NCI-H1694 (cell line): ENCODE measurements around the gene NEDD4L.
A peak's percentile ranks its signal among the peaks of the same experiment; 100 is the strongest.

Source experiments
- DNase-seq: peaks from one replicate; lab custom pipeline; 2025; lab: John Stamatoyannopoulos, UW

Gene NEDD4L

GRCh38 chr18:58212274-58212673, 168.2 kb downstream of the NEDD4L start:
- no peak for DNase-seq

GRCh38 chr18:58213440-58213839, 169.4 kb downstream of the NEDD4L start:
- DNase-seq, result no peak

GRCh38 chr18:58215011-58215410, 171.0 kb downstream of the NEDD4L start:
- no peak for DNase-seq

- DNase-seq, result no peak
Measured at GRCh38 chr18:58216071-58216481, 172.1 kb downstream of the NEDD4L start.

- DNase-seq, result no peak
Measured at GRCh38 chr18:58217052-58217451, 173.0 kb downstream of the NEDD4L start.

- no peak for DNase-seq
Measured at GRCh38 chr18:58218117-58218516, 174.1 kb downstream of the NEDD4L start.

- no peak for DNase-seq
Measured at GRCh38 chr18:58221060-58221725, 177.2 kb downstream of the NEDD4L start.

- no peak for DNase-seq
Measured at GRCh38 chr18:58222432-58223125, 178.6 kb downstream of the NEDD4L start.

- no peak for DNase-seq
Measured at GRCh38 chr18:58223717-58224424, 179.8 kb downstream of the NEDD4L start.

- no peak for DNase-seq
Measured at GRCh38 chr18:58224425-58224750, 180.4 kb downstream of the NEDD4L start.

- no peak for DNase-seq
Measured at GRCh38 chr18:58225101-58225500, 181.1 kb downstream of the NEDD4L start.

GRCh38 chr18:58226429-58226828, 182.4 kb downstream of the NEDD4L start:
- no peak for DNase-seq

- no peak for DNase-seq
Measured at GRCh38 chr18:58227361-58227930, 183.4 kb downstream of the NEDD4L start.

GRCh38 chr18:58228176-58228575, 184.2 kb downstream of the NEDD4L start:
- no peak for DNase-seq

- no peak for DNase-seq
Measured at GRCh38 chr18:58228762-58229161, 184.7 kb downstream of the NEDD4L start.

GRCh38 chr18:58229162-58229561, 185.1 kb downstream of the NEDD4L start:
- DNase-seq, result no peak

- no peak for DNase-seq
Measured at GRCh38 chr18:58230438-58231179, 186.6 kb downstream of the NEDD4L start.

- DNase-seq, result peak; percentile 1
Measured at GRCh38 chr18:58231930-58232329, 187.9 kb downstream of the NEDD4L start.

GRCh38 chr18:58232668-58233067, 188.6 kb downstream of the NEDD4L start:
- DNase-seq, result no peak

GRCh38 chr18:58234359-58234741, 190.3 kb downstream of the NEDD4L start:
- DNase-seq, result no peak

GRCh38 chr18:58235001-58235436, 191.0 kb downstream of the NEDD4L start:
- DNase-seq, result no peak

GRCh38 chr18:58239879-58240278, 195.9 kb downstream of the NEDD4L start:
- DNase-seq, result no peak
